Measurements from ENCODE around the gene TMPRSS3. TPM values are rescaled to one million over a fixed set of nuclear protein-coding genes. Genes with fewer than 3 reads are reported as not detected.

TMPRSS3 gene
- total RNA-seq, 4 donors from 2014 or later = not detected

GRCh38 chr21:42366292-42367010, 29.4 kb downstream of the TMPRSS3 start, which contains the start of gene TFF1:
Gene TFF1, minus strand, starts transcription at chr21:42366535. Its CDS starts 40 bp downstream, at chr21:42366495.
- Histone ChIP-seq H3K27ac (no peak within 1 kb of the TSS), H3K9me3 (no peaks in the 10 kb centered on the region), H3K27me3 (peaks cover 0 to 7% of the 10 kb centered on the region in 2 donors), H3K4me1 (no peaks in the 10 kb centered on the region), H3K36me3 (no peaks in the 10 kb centered on the region), H3K4me3 (no peak within 1 kb of the TSS)
- DNase-seq (ENCODE audit: low spot score in 2 of 2) = no peak
- WGBS, 2 donors = 81% methylated on average over 19 of the region's 19 CpGs
- TF ChIP-seq EP300 (IDR thresholded peaks at IDR 0.05) = no peak
- no peak for TF ChIP-seq POLR2A (IDR thresholded peaks at IDR 0.05)
- TF ChIP-seq CTCF (IDR thresholded peaks at IDR 0.05) = no peak

GRCh38 chr21:42365770-42366169, 30.1 kb downstream of the TMPRSS3 start:
- no peak for DNase-seq (ENCODE audit: low spot score in 2 of 2)
- H3K9me3 ChIP-seq = no peaks in the 10 kb centered on the region
- H3K4me1 ChIP-seq = no peaks in the 10 kb centered on the region
- H3K27me3 ChIP-seq = peaks cover 0 to 7% of the 10 kb centered on the region in 2 donors
- TF ChIP-seq POLR2A (IDR thresholded peaks at IDR 0.05) = no peak
- TF ChIP-seq EP300 (IDR thresholded peaks at IDR 0.05) = no peak
- TF ChIP-seq CTCF (IDR thresholded peaks at IDR 0.05) = no peak
- H3K36me3 ChIP-seq = no peaks in the 10 kb centered on the region
- 76 to 82% methylated on average over 6 of the region's 6 CpGs for WGBS, 2 donors
- H3K27ac ChIP-seq = no peak overlapping the region
- H3K4me3 ChIP-seq = no peak overlapping the region

- H3K4me3 ChIP-seq = no peak overlapping the region
- H3K36me3 ChIP-seq = no peaks in the 10 kb centered on the region
- no peak for DNase-seq (ENCODE audit: low spot score in 2 of 2)
- H3K27ac ChIP-seq = no peak overlapping the region
- TF ChIP-seq EP300 (IDR thresholded peaks at IDR 0.05) = no peak
- TF ChIP-seq CTCF (IDR thresholded peaks at IDR 0.05) = no peak
- TF ChIP-seq POLR2A (IDR thresholded peaks at IDR 0.05) = no peak
- H3K9me3 ChIP-seq = peaks cover 0 to 8% (median 0%) of the 10 kb centered on the region in 4 donors
- peaks cover 0 to 7% of the 10 kb centered on the region in 2 donors for H3K27me3 ChIP-seq
- no peaks in the 10 kb centered on the region for H3K4me1 ChIP-seq
- WGBS, 2 donors = 75 to 79% methylated on average over 10 to 13 of the region's 13 CpGs
These were observed 31.5 kb downstream of the TMPRSS3 start for GRCh38 chr21:42364304-42364865.

- WGBS, 2 donors = 74 to 76% methylated on average over 8 of the region's 8 CpGs
- Histone ChIP-seq H3K36me3 (no peaks in the 10 kb centered on the region), H3K4me1 (no peaks in the 10 kb centered on the region), H3K27ac (no peak overlapping the region), H3K4me3 (no peak overlapping the region), H3K27me3 (peaks cover 0 to 7% of the 10 kb centered on the region in 2 donors), H3K9me3 (peaks cover 0 to 9% (median 0%) of the 10 kb centered on the region in 4 donors)
- TF ChIP-seq CTCF (IDR thresholded peaks at IDR 0.05) (no peak), POLR2A (IDR thresholded peaks at IDR 0.05) (no peak), EP300 (IDR thresholded peaks at IDR 0.05) (no peak)
- DNase-seq (ENCODE audit: low spot score in 2 of 2) = no peak
These were observed 32.5 kb downstream of the TMPRSS3 start for GRCh38 chr21:42363312-42363711.

GRCh38 chr21:42362700-42363099, 33.2 kb downstream of the TMPRSS3 start:
- Histone ChIP-seq H3K27ac (no peak overlapping the region), H3K27me3 (peaks cover 0 to 7% of the 10 kb centered on the region in 2 donors), H3K9me3 (peaks cover 0 to 15% (median 0%) of the 10 kb centered on the region in 4 donors), H3K4me1 (no peaks in the 10 kb centered on the region), H3K4me3 (no peak overlapping the region), H3K36me3 (no peaks in the 10 kb centered on the region)
- no peak for DNase-seq (ENCODE audit: low spot score in 2 of 2)
- WGBS, 2 donors = 73 to 75% methylated on average over 9 of the region's 9 CpGs
- TF ChIP-seq EP300 (IDR thresholded peaks at IDR 0.05) (no peak), POLR2A (IDR thresholded peaks at IDR 0.05) (no peak), CTCF (IDR thresholded peaks at IDR 0.05) (no peak)
